HepG2 (cell line): ENCODE results near the gene ALG14. TPM values are rescaled to one million over a fixed set of nuclear protein-coding genes. Genes with fewer than 3 reads are reported as not detected.

ENCODE experiments used
- ATAC-seq: fragments of 200-7000 bp; cut with Tn5 transposase; 3 replicates; pipeline ENCODE4 v1.9.1; 2020; ENCODE audit warnings: mild to moderate bottlenecking, moderate library complexity
- BruUV-seq: library from RNA; stranded (reverse); fragments of 400-500 nt; replicated peaks from 2 replicates; lab custom pipeline; 2021; lab: Mats Ljungman, UMichigan
- CTCF ChIA-PET: fragments of 300-600 bp; formaldehyde crosslinking; extraction: SDS; loops from one replicate; lab custom pipeline; 2021; ENCODE audit warnings: low total read pairs, inconsistent platforms, low intra/inter-chr PET ratio; lab: Yijun Ruan, JAX
- POLR2A ChIA-PET: fragments of 350-600 bp; sonication (Branson Sonifier 250); formaldehyde crosslinking; loops from one replicate; lab custom pipeline; 2020; ENCODE audit warnings: antibody characterized with exemption, inconsistent platforms; lab: Yijun Ruan, JAX
- DNase-seq: peaks from one replicate; pipeline ENCODE4 v3.0.0-alpha.2; 2015; ENCODE audit warnings: low spot score
- FAIRE-seq: peaks from 3 replicates; lab custom pipeline; 2011; peaks lifted over from hg19 to GRCh38; lab: Jason Lieb, UNC
- H2AFZ ChIP-seq: one replicate; pipeline ENCODE4 v1.6.1; 2011; ENCODE audit warnings: low read length, inconsistent platforms
- H3K27ac ChIP-seq: fragments of 300-600 bp; 3 replicates; pipeline ENCODE4 v1.8.0; 2011; ENCODE audit warnings: mixed run types, mild to moderate bottlenecking, mixed read lengths, low read length, inconsistent platforms; ENCODE audit not compliant: insufficient read depth; ENCODE audit errors: extremely low read length
- H3K27me3 ChIP-seq, 2 experiments: fragments of 200-600 bp in 1 of 2; 2 replicates in 1 of 2; 3 replicates in 1 of 2; pipeline versions ENCODE4 v1.6.0 to v1.8.0; 2011; ENCODE audit warnings: low read length in 2 of 2, mild to moderate bottlenecking in 2 of 2, moderate library complexity in 2 of 2, inconsistent platforms in 1 of 2; ENCODE audit not compliant: insufficient read depth in 2 of 2, control insufficient read depth in 1 of 2
- H3K36me3 ChIP-seq, 2 experiments: fragments of 200-600 bp in 1 of 2; replicated peaks in 1 of 2; 2 replicates in 1 of 2; 3 replicates in 1 of 2; pipeline versions ENCODE4 v1.5.1 to v1.8.0; 2011; ENCODE audit warnings: low read length in 2 of 2, inconsistent platforms in 1 of 2; ENCODE audit not compliant: insufficient read depth in 2 of 2, control insufficient read depth in 1 of 2
- H3K4me1 ChIP-seq: 2 replicates; pipeline ENCODE4 v1.5.1; 2012; ENCODE audit warnings: low read length, inconsistent platforms; ENCODE audit not compliant: insufficient read depth
- H3K4me2 ChIP-seq: 2 replicates; pipeline ENCODE4 v1.6.0; 2011; ENCODE audit warnings: low read depth, low read length, inconsistent platforms
- H3K4me3 ChIP-seq, 3 experiments: fragments of 200-600 bp in 1 of 3; sonication (generic), shearing (Covaris generic) in 1 of 3; replicated peaks in 1 of 3; 2 replicates each; pipeline ENCODE4 v1.5.1; 2011 to 2016; ENCODE audit warnings: low read length in 3 of 3, inconsistent platforms in 2 of 3, low read depth in 2 of 3, mild to moderate bottlenecking in 2 of 3, control low read depth in 1 of 3, mixed read lengths in 1 of 3; ENCODE audit not compliant: insufficient read depth in 1 of 3
- H3K79me2 ChIP-seq: one replicate; pipeline ENCODE4 v1.6.1; 2011; ENCODE audit warnings: low read length, inconsistent platforms; ENCODE audit not compliant: insufficient read depth
- H3K9ac ChIP-seq: 2 replicates; pipeline ENCODE4 v1.6.0; 2011; ENCODE audit warnings: mild to moderate bottlenecking, low read depth, low read length, inconsistent platforms; ENCODE audit not compliant: insufficient read depth
- H3K9me3 ChIP-seq: 2 replicates; pipeline ENCODE4 v1.5.1; 2012; ENCODE audit warnings: mild to moderate bottlenecking, low read length
- H4K20me1 ChIP-seq: 2 replicates; pipeline ENCODE4 v1.6.0; 2011; ENCODE audit warnings: inconsistent platforms, mild to moderate bottlenecking, low read length, moderate library complexity; ENCODE audit not compliant: insufficient read depth
- ADNP ChIP-seq: sonication (generic); formaldehyde crosslinking; IDR thresholded peaks from 2 replicates; pipeline ENCODE4 v1.4.0; 2020; ENCODE audit warnings: missing genetic modification reagents
- SMC3 ChIP-seq: IDR thresholded peaks from 2 replicates; pipeline ENCODE4 v1.6.1; 2011; ENCODE audit warnings: low read length, improper control_type of control experiment
- SNAPC5 ChIP-seq: sonication (generic); formaldehyde crosslinking; IDR thresholded peaks from 2 replicates; pipeline ENCODE4 v1.8.1; 2023; ENCODE audit warnings: mild to moderate bottlenecking, missing genetic modification reagents, borderline replicate concordance
- THYN1 ChIP-seq: sonication (generic); formaldehyde crosslinking; IDR thresholded peaks from 2 replicates; pipeline ENCODE4 v1.8.1; 2023; ENCODE audit warnings: low read depth, mild to moderate bottlenecking, moderate library complexity, missing genetic modification reagents, borderline replicate concordance
- ZMYM3 ChIP-seq: sonication (generic); formaldehyde crosslinking; IDR thresholded peaks from 2 replicates; pipeline ENCODE4 v1.5.1; 2020; ENCODE audit warnings: mild to moderate bottlenecking, missing genetic modification reagents
- ZMYM4 ChIP-seq: sonication (generic); formaldehyde crosslinking; IDR thresholded peaks from 2 replicates; pipeline ENCODE4 v1.8.1; 2023; ENCODE audit warnings: mild to moderate bottlenecking, missing genetic modification reagents
- ZNF121 ChIP-seq: sonication (generic); formaldehyde crosslinking; IDR thresholded peaks from 2 replicates; pipeline ENCODE4 v1.5.0; 2020; ENCODE audit warnings: mild to moderate bottlenecking, missing genetic modification reagents
- ZNF382 ChIP-seq: sonication (generic); formaldehyde crosslinking; IDR thresholded peaks from 2 replicates; pipeline ENCODE4 v1.5.0; 2020; ENCODE audit warnings: missing genetic modification reagents, mild to moderate bottlenecking, borderline replicate concordance
- ZNF460 ChIP-seq: sonication (generic); formaldehyde crosslinking; IDR thresholded peaks from 2 replicates; pipeline ENCODE4 v1.5.1; 2020; ENCODE audit warnings: missing genetic modification reagents, mild to moderate bottlenecking, borderline replicate concordance
- ZNF672 ChIP-seq: sonication (generic); formaldehyde crosslinking; IDR thresholded peaks from 2 replicates; pipeline ENCODE4 v1.8.1; 2022; ENCODE audit warnings: missing genetic modification reagents
- ZNF724P ChIP-seq: sonication (generic); formaldehyde crosslinking; IDR thresholded peaks from 2 replicates; pipeline ENCODE4 v1.8.0; 2022; ENCODE audit warnings: missing genetic modification reagents, borderline replicate concordance
- in situ Hi-C: cut with HindIII; loops from 2 replicates; pipeline ENCODE4 v1.10.0; 2017; ENCODE audit warnings: low pct_unique_long_range_greater_than_20kb; ENCODE audit not compliant: extremely low pct_ligation_motif_present
- intact Hi-C: fragments of 100-400 bp; cut with micrococcal nuclease; formaldehyde crosslinking; loops from one replicate; pipeline ENCODE4 v1.10.0; 2022; ENCODE audit not compliant: unreplicated experiment
- polyA plus RNA-seq, 8 experiments: library from polyadenylated mRNA; depleted of rRNA in 3 of 8; stranded (reverse) in 7 of 8; unstranded in 1 of 8; fragments of >200 nt; fragmentation: Illumina TruSeq in 4 of 8; extraction: Trizol in 4 of 8; gene quantifications; 2 replicates each; pipeline versions ENCODE4 v1.2.1 to v1.2.3, GENCODE V29; 2011 to 2016; ENCODE audit warnings: low read depth in 4 of 8, missing spikeins in 1 of 8, mixed read lengths in 1 of 8; ENCODE audit not compliant: insufficient read depth in 1 of 8
- total RNA-seq, 5 experiments: library from RNA; depleted of rRNA; stranded (reverse); fragments of >200 nt; fragmentation: Illumina TruSeq; extraction: Trizol; gene quantifications; 2 replicates each; pipeline ENCODE4 v1.2.3, GENCODE V29; 2016; ENCODE audit warnings: low read depth in 1 of 5
- TF ChIP-seq, protein P1 (sequence below): sonication (generic); formaldehyde crosslinking; IDR thresholded peaks from 2 replicates; pipeline ENCODE4 v1.5.0; 2020; ENCODE audit warnings: mild to moderate bottlenecking, missing genetic modification reagents
- TF ChIP-seq, protein P2 (sequence below), 2 experiments: sonication (generic) in 1 of 2; formaldehyde crosslinking in 1 of 2; IDR thresholded peaks; 2 replicates each; pipeline versions ENCODE4 v1.4.0 to v1.6.1; 2016 to 2020; ENCODE audit warnings: borderline replicate concordance in 1 of 2, low read depth in 1 of 2, mild to moderate bottlenecking in 1 of 2, missing genetic modification reagents in 1 of 2

ALG14 gene
- total and polyA plus RNA-seq, 2 of the 13 experiments (the other 11 are each of a cell fraction or from before 2014, with no cell fraction given) = 4.5 to 12.7 TPM

DNA sequence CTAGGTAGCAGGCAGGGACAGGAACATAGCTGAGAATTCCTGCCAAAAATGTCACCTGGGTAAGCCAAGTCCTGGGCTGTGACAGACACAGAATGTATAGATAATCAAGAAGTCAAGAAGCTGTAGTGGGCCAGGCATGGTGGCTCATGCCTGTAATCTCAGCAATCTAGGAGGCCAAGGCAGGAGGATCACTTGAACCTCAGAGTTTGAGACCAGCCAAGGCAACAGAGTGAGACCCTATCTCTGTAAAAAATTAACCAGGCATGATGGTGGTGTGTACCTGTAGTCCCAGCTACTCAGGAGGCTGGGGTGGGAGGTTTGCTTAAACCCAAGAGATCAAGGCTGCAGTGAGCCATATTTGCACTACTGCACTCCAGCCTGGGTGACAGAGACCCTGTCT, 3.3 kb upstream of the ALG14 start:
- TF ChIP-seq ADNP (CRISPR knock-in tag) (peak; percentile 61; the same call in 1 of the 2 replicates), ZNF724P (CRISPR knock-in tag) (no peak), THYN1 (no peak), ZNF672 (CRISPR knock-in tag) (no peak), SNAPC5 (no peak), ZNF382 (no peak), SMC3 (no peak), ZNF460 (peak; percentile 70; the same call in 1 of the 2 replicates), ZNF121 (peak; percentile 66; the same call in 1 of the 2 replicates), ZMYM4 (CRISPR knock-in tag) (peak; percentile 45; the same call in 1 of the 2 replicates), ZMYM3 (CRISPR knock-in tag) (peak; percentile 82)
- TF ChIP-seq, protein P1, sequence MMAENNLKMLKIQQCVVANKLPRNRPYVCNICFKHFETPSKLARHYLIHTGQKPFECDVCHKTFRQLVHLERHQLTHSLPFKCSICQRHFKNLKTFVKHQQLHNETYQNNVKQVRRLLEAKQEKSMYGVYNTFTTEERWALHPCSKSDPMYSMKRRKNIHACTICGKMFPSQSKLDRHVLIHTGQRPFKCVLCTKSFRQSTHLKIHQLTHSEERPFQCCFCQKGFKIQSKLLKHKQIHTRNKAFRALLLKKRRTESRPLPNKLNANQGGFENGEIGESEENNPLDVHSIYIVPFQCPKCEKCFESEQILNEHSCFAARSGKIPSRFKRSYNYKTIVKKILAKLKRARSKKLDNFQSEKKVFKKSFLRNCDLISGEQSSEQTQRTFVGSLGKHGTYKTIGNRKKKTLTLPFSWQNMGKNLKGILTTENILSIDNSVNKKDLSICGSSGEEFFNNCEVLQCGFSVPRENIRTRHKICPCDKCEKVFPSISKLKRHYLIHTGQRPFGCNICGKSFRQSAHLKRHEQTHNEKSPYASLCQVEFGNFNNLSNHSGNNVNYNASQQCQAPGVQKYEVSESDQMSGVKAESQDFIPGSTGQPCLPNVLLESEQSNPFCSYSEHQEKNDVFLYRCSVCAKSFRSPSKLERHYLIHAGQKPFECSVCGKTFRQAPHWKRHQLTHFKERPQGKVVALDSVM (CRISPR knock-in tag) = peak; percentile 99
- TF ChIP-seq, protein P2, sequence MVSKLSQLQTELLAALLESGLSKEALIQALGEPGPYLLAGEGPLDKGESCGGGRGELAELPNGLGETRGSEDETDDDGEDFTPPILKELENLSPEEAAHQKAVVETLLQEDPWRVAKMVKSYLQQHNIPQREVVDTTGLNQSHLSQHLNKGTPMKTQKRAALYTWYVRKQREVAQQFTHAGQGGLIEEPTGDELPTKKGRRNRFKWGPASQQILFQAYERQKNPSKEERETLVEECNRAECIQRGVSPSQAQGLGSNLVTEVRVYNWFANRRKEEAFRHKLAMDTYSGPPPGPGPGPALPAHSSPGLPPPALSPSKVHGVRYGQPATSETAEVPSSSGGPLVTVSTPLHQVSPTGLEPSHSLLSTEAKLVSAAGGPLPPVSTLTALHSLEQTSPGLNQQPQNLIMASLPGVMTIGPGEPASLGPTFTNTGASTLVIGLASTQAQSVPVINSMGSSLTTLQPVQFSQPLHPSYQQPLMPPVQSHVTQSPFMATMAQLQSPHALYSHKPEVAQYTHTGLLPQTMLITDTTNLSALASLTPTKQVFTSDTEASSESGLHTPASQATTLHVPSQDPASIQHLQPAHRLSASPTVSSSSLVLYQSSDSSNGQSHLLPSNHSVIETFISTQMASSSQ (IDR thresholded peaks at IDR 0.05; ENCODE audit: low read depth) = peak; percentile 17; the same call in 1 of the 2 replicates
- TF ChIP-seq, protein P2 (CRISPR knock-in tag; IDR thresholded peaks at IDR 0.05; ENCODE audit: borderline replicate concordance) = no peak
- H3K9ac ChIP-seq = no peak overlapping the region
- no peaks in the 10 kb centered on the region for H3K36me3 ChIP-seq
- no peak overlapping the region for H3K4me3 ChIP-seq
- intact Hi-C loops (no loop called here), in situ Hi-C loops (loop anchor here (10.0 kb wide), 1 partner anchor 49 kb away; no protein-coding TSS in a partner anchor)
- H3K27me3 ChIP-seq = no peaks in the 10 kb centered on the region; a peak in 1 of 5 replicates
- peaks cover 33% of the 10 kb centered on the region for H3K4me1 ChIP-seq
- H3K9me3 ChIP-seq = no peaks in the 10 kb centered on the region
- no peaks in the 10 kb centered on the region for H4K20me1 ChIP-seq
- H2AFZ ChIP-seq = no peak overlapping the region
- no peak overlapping the region for H3K27ac ChIP-seq
- H3K4me2 ChIP-seq = no peak overlapping the region
- POLR2A ChIA-PET = interaction anchor here (0.7 kb wide), 1 partner anchor 8 kb away, joined by 3 read pairs; no protein-coding TSS in a partner anchor
- no peak for DNase-seq
- no TSS peak for BruUV-seq
- no peak for ATAC-seq
- no peak for FAIRE-seq
- peaks cover 6% of the 10 kb centered on the region for H3K79me2 ChIP-seq
- CTCF ChIA-PET = no interaction called here
